ENCODE results near the gene RETN.

Gene RETN

GRCh38 chr19:7709932-7710460 is 41.1 kb downstream of the RETN start:
- DNase-seq: no peak

GRCh38 chr19:7710616-7711015 is 41.8 kb downstream of the RETN start:
- DNase-seq: no peak

GRCh38 chr19:7715671-7716070 is 46.8 kb downstream of the RETN start:
- DNase-seq: peak in 1 of 2 experiments; percentile 13

GRCh38 chr19:7716762-7717161 is 47.9 kb downstream of the RETN start:
- no peak for DNase-seq

GRCh38 chr19:7718668-7719067 is 49.8 kb downstream of the RETN start:
- DNase-seq: no peak

Measured in NCI-H446 (cell line).